RPMI7951 (cell line): ENCODE results near the gene EZH2. TPM values are rescaled to one million over a fixed set of nuclear protein-coding genes. Genes with fewer than 3 reads are reported as not detected.

Experiments used
- DNase-seq: peaks from one replicate; pipeline ENCODE4 v3.0.0-alpha.2; 2012; ENCODE audit warnings: low read depth
- total RNA-seq: library from RNA; depleted of rRNA; stranded (reverse); fragments of >200 nt; shearing (Covaris generic); gene quantifications from 2 replicates; pipeline ENCODE4 v1.2.3, GENCODE V29; 2014; rRNA removed

Gene EZH2
- 23.4 and 28.5 TPM in 2 replicates for total RNA-seq

- no peak for DNase-seq
These were observed at the start of gene EZH2 for GRCh38 chr7:148884049-148884298. Gene EZH2 (minus strand): TSS chr7:148884291. CDS start chr7:148847298, 36,993 bp downstream.

DNA sequence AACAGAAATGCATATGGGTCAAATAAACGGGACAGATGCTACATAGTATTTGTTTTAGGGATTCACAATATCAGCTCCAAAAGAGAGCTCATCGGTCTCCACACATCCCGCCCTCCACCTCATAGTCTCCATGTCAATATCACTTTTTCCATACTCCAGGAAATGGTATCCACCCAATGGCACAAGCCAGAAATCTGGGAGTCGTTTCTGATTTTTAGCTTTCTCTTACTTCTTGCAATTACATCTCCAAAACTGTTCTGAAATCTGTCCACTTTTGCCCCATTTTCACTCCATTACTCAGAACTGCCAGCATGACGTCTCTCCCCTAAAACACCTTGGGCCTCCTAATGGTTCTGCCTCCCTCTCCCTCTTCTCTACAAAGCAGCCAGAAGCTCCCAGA is 47.4 kb upstream of the EZH2 start:
- no peak for DNase-seq

GRCh38 chr7:148930335-148930734 is 46.2 kb upstream of the EZH2 start:
- no peak for DNase-seq

DNA sequence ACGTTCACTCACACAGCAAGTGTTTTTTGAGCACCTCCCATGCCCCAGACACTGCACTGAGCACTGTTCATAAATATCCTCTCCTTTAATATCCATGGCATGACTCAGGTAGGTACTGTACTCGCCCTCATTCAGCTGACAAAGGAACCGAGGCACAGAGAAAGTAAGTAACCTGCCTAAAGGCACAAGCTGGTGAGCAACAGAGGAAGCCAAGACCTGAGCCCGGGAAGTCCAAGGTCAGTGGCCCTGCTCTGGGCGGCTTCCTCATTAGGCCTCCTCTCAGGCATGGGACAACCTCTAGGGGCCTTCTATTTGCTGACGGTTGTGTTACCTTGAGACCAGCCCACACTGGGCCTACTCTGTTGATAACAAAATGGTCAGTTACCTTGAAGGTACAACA is 45.1 kb upstream of the EZH2 start:
- DNase-seq: no peak

DNA sequence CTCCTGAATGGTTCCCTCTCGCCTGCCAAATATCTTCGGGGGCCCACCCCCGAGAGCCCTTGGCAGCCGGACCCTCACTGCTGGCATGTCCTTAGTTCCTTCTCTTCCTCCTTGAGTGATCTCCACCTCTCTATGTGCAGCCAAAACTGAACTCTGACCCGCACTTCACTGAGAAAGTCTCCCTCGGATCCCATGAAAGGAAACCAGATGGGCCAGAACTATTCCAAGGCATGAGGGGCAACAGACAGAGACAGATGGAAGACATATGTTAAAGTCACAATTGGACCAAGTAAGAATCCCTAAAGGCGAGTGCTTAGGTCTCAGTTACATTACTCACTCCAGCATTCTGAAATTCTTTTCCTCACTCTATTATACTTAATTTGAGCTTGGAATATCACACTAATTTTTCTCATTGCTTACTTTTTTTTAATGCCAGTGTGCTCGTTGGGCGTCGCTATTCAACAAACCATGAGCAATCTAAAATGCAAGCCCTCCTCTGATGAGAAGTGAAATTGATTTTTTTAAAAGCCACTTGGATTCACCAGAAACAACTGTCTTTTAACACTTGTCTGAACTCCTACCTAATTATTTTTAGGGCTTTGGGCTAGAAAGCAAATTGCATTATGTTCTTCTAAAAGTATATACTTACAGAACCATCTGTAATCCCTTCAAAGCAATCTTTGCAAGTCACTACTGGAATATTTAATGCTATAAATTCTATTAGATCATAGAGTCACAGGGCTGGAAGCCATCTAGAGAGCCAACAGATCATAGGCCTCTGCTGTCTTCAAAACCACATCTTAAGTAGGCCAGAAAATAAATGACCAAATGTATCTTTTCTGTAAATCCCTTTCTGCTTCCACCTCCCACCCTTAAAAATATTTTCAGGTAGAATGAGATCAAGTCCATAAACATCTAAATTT is 43.3 kb upstream of the EZH2 start:
- DNase-seq: no peak

DNA sequence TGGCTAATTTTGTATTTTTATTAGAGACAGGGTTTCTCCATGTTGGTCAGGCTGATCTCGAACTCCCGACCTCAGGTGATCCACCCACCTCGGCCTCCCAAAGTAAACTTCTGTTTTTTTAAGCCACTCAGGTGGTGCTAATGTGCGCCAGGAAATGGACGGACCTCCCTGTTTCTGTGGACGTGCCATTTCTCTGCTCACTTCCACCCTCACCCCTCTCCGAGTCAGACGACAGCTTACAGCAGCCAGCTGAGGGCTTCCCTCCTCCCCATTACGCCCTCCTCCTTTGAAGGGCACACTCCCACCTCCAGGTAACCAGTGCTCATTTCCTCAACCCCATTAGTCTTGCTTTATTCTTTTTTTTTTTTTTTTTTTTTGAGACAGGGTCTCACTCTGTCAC is 41.7 kb upstream of the EZH2 start:
- no peak for DNase-seq

GRCh38 chr7:148924011-148924410 is 39.9 kb upstream of the EZH2 start:
- DNase-seq: no peak

- no peak for DNase-seq
These were observed 37.7 kb upstream of the EZH2 start for GRCh38 chr7:148921806-148922205.

DNA sequence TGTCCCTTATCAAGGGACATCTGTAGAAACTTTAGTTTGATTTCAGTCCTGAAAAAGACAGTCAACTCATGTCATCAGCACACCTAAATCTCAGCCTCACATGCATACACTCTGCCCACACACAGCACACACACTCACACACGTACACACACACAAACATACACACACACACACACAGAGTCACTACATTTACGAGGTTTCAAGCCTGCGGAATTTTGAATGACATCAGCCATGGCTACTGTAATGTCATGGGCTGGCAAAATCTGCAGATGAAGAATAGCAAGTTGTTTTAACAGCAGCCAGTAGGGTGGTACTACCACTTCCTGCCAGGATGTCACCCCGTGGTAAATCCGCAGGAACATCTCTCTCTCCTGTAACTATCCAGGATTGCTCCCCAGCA is 37.1 kb upstream of the EZH2 start:
- no peak for DNase-seq

GRCh38 chr7:148919859-148920258 is 35.8 kb upstream of the EZH2 start:
- DNase-seq: no peak

GRCh38 chr7:148918058-148918596 is 34.0 kb upstream of the EZH2 start:
- no peak for DNase-seq

- no peak for DNase-seq
These were observed 32.1 kb upstream of the EZH2 start for GRCh38 chr7:148916186-148916585.

- DNase-seq: no peak
These were observed 31.1 kb upstream of the EZH2 start for GRCh38 chr7:148915211-148915610.

- DNase-seq: peak; percentile 63
These were observed 30.2 kb upstream of the EZH2 start for GRCh38 chr7:148914208-148914777.

GRCh38 chr7:148912758-148913541 is 28.9 kb upstream of the EZH2 start:
- no peak for DNase-seq

DNA sequence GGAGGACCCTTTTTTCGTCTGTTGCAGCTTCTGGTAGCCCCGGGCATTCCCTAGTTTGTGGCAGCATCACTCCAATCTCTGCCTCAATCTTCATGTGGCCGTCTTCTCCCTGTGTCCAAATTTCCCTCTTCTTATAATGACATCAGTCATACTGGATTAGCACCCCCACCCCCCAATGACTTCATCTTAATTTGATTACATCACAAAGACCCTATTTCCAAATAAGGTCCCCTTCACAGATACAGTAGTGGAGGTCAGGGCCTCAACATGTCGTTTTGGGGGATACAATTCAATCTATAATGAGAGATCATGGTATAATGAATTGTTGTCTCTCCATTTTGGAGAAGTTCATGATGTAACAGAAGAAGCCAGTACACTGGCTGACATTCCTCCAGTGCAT is 28.1 kb upstream of the EZH2 start:
- DNase-seq: no peak

- DNase-seq: no peak
These were observed 27.5 kb upstream of the EZH2 start for GRCh38 chr7:148911626-148912025.

DNA sequence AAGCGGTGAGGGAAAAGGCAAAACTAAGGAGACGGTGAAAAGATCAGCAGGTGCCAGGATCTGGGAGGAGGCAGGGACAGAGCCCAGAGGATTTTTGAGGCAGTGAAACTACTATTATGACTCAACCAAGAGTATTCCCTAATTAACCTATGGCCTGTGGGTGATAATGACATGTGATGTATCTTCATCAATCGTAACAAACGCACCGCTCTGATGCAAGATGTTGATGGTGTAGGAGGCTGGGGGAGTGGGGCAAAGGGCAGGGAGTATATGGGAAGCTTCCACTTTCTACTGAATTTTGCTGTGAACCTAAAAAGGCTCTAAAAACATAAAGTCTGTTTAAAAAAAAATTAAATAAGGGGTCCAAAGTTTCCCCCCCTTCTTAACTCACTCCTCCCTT is 25.5 kb upstream of the EZH2 start:
- no peak for DNase-seq

GRCh38 chr7:148906707-148907498 is 22.8 kb upstream of the EZH2 start:
- no peak for DNase-seq

- DNase-seq: no peak
These were observed 21.1 kb upstream of the EZH2 start for GRCh38 chr7:148905093-148905666.

DNA sequence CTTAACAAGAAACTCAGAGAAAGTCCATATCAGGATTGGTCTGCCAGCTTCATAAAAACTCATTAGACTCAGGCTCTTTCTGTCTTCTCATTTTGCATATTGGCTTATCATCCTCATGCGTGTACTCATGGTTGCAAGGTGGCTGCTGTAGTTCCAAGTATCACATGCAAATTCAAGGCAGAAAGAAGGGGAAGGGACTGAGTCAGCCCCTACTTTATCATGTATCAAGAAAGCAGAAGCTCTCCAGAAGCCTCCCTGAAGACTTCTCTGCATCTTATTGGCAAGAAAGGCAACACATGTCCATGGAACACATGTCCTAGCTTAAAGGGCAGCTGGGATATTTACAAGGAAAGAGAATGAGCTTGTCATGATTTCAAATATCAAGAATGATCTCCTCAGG is 19.4 kb upstream of the EZH2 start:
- no peak for DNase-seq
